NCI-H748 (cell line): Measurements from ENCODE around the gene CARMIL1.
A peak's percentile ranks its signal among the peaks of the same experiment; 100 is the strongest.
"Not testable (repeated sequence)": the region's sequence is repeated elsewhere in the genome, so short reads cannot be mapped to it uniquely, and the experiment has no call there.

Experiments used
- DNase-seq: peaks from one replicate; lab custom pipeline; 2025; ENCODE audit not compliant: unreplicated experiment; lab: John Stamatoyannopoulos, UW

CARMIL1 gene

GRCh38 chr6:25434921-25435320 is 155.7 kb downstream of the CARMIL1 start:
- no peak for DNase-seq

DNA sequence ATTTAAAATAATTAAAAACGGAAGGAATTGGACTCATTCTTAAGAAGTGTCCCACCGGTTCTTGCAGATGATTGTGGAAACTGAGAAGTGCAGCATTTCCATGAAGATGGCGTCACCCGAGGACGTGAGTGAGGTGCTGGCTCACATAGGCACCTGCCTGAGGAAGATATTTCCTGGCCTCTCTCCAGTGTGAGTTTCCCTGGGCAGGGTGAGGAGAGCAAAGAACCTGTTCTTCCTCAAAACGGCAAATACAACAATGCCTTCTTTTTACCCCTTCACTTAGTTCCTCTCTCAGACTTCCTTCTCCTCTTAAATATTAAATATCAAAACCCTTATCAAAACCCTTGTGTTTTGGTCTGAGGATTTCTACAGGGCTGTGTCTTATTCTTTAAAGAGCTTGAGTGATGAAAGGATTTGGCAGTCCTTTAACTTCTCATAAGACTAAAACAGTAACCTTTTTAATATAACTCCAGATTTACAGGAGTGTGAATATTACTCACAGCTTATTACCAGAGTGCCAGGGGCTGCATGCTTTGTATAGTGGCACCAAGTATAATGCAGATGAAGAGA is 156.3 kb downstream of the CARMIL1 start:
- no peak for DNase-seq

- DNase-seq, result no peak
Observed at GRCh38 chr6:25436760-25437159, 157.6 kb downstream of the CARMIL1 start.

- no peak for DNase-seq
Observed at GRCh38 chr6:25439368-25439767, 160.2 kb downstream of the CARMIL1 start.

GRCh38 chr6:25441663-25442270 is 162.6 kb downstream of the CARMIL1 start:
- no peak for DNase-seq

DNA sequence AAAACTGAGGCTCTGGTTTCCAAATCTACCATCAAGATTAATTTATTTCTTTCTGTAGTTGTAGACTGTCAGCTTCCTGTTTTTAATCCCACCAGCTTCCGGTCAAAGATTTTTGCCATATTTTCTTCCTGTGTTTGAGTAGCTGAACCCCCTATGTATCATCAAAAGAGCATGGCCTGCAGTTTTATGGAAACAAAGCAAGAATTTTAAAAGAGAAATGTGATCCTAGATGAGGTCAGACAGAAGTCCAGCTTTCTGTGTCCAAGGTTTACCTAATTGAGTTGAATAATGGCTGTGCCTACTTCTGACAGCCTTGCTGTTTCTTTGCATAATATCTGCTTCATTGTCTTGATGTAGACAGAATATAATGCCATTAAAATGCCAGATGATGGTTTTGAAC is 163.7 kb downstream of the CARMIL1 start:
- no peak for DNase-seq

DNA sequence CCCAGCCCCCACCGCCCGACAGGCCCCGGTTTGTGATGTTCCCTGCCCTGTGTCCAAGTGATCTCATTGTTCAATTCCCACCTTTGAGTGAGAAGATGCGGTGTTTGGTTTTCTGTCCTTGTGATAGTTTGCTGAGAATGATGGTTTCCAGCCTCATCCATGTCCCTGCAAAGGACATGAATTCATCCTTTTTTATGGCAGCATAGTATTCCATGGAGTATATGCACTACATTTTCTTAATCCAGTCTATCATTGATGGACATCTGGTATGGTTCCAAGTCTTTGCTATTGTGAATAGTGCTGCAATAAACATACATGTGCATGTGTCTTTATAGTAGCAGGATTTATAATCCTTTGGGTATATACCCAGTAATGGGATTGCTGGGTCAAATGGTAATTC is 165.3 kb downstream of the CARMIL1 start:
- not testable (repeated sequence) for DNase-seq

- no peak for DNase-seq
Observed at GRCh38 chr6:25446830-25447569, 167.8 kb downstream of the CARMIL1 start.

- DNase-seq, result no peak
Observed at GRCh38 chr6:25447570-25447929, 168.4 kb downstream of the CARMIL1 start.

DNA sequence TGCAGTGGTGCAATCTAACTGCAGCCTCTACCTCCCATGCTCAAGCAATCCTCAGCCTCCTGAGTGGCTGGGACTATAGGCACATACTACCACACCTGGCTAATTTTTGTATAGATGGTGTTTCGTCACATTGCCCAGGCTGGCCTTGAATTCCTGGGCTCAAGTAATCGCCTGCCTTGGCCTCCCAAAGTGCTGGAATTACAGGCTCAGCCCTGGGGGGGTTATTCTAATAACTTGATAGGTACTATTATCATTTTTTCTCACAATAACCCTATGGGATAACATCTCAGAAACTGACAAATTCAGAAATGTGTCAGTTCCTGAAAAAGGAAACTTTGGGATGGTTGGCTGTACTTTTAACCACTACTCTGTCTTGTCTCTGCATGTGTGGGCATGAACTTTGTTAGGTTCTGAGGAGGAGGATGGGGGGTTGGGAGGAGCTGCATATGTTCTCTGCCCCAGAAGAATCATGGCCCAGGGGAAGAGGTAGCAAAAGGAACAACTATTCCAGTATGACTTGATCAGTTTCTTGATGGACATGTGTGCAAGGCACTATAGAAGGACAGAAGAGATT is 169.9 kb downstream of the CARMIL1 start:
- DNase-seq, result no peak

DNA sequence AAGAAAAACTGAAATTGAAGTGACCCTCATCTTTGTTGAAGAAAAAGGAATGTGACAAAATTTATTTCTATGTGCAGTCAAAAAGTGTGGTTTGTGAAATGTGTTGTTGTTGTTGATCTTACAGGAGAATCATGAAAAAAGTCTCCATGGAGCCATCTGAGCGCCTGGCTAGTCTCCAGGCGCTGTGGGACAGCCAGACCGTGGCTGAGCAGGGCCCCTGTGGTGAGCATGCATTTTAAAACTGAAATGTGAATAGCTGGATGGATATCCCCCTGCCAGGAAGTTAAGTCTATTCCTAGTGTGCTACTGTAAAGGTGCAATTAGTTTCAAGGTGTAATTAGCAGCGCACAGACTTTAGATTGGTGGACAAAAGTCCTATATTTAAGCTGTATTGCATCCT is 170.6 kb downstream of the CARMIL1 start:
- peak; percentile 92 for DNase-seq

DNA sequence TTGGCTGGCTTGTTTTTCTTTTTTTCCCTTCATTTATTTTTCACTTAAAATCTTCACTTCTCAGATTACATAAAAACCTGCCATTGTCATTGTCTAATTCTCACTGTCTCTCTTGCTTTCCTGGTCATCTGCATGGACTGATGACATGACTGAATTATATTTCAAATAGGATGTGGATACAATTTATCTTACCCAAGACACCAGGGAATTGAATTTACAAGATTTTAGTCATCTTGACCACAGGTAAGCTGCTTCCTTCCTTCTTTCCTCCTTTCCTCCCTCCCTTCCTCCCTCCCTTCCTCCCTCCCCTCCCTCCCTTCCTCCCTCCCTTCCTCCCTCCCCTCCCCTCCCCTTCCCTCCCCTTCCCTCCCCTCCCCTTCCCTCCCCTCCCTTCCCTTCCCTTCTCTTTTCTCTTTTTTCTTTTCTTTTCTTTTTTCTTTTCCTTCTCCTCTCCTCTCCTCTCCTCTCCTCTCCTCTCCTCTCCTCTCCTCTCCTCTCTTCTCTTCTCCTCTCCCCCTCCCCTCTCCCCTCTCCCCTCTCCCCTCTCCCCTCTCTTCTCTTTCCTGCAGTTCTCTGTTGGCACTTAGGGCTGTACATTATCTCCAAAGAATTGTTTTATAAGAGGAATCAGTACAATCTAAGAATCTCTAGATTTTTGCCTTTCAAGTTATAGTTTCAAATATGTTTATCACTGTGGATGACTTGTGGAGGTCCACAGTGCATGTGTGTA is 171.5 kb downstream of the CARMIL1 start:
- no peak for DNase-seq

- no peak for DNase-seq
Observed at GRCh38 chr6:25452031-25452430, 172.9 kb downstream of the CARMIL1 start.

DNA sequence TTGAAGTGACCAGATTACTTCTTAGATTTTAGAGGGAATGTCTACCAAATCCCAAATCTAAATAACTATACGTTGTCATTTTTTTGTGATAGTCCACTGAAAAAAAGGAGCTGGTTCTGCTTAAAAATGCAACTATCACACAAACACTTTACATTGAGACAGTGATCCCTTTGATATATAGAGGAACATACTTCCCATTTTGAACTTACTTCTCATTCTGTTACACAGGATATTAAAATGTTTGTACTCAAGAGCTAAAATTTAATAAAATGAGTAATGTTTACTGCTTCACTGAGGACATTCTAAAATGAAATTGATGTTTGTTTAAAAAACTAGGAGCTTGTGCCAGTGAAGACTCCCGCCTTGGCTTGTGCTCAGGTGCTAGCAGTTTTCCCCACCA is 174.1 kb downstream of the CARMIL1 start:
- DNase-seq, result no peak

- DNase-seq, result no peak
Observed at GRCh38 chr6:25454136-25454535, 175.0 kb downstream of the CARMIL1 start.

GRCh38 chr6:25456249-25457040 is 177.3 kb downstream of the CARMIL1 start:
- DNase-seq, result peak; percentile 13

GRCh38 chr6:25457516-25457915 is 178.3 kb downstream of the CARMIL1 start:
- DNase-seq, result no peak

DNA sequence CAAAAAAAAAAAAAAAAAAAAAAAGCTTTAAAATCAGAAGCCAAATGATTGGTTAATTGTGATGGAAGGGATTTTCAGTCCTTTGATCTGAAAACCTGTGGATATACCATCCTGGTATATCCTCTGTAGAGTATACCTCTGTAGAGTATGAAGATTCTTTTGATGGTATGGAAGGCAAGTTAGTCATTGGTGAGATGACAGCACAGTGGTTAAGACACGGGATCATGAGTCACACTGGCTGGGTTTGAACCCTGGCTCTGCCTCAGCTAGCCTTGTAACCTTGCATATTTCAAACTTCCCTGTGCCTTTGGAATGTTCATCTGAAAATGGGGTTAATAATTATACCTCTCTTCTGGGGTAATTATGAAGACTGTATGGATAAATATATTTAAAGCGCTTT is 179.3 kb downstream of the CARMIL1 start:
- DNase-seq, result no peak

GRCh38 chr6:25462235-25462897 is 183.2 kb downstream of the CARMIL1 start:
- no peak for DNase-seq

DNA sequence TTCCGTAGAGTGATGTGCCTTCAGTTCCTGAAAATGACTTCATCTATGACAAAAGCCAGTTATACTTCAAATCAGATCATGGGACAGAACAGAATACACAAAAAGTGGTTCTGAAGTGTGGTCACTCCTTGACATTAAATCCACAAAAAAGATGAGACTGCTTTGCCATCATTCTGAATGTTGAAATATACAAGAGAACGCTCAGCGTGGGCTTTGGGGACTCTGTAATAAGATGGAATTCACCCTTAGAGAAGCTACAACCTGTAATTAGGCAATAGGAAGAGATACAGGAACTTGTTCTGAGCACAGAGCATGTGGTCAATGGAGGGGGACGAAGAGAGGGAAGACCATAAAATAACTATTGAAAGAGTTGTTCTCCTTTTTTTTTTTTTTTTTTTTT is 184.3 kb downstream of the CARMIL1 start:
- DNase-seq, result no peak
